Activated gamma-delta T cell treated with Interleukin-2 at 50 U/mL for 16 hours (primary cell): Measurements from ENCODE around the gene GNG12.

Experiments
- DNase-seq: peaks from one replicate; pipeline ENCODE4 v3.0.0-alpha.2; 2020

Gene GNG12

GRCh38 chr1:67812226-67812625, 21.0 kb downstream of the GNG12 start:
- no peak for DNase-seq

- no peak for DNase-seq
These were observed 21.5 kb downstream of the GNG12 start for GRCh38 chr1:67811781-67812180.

DNA sequence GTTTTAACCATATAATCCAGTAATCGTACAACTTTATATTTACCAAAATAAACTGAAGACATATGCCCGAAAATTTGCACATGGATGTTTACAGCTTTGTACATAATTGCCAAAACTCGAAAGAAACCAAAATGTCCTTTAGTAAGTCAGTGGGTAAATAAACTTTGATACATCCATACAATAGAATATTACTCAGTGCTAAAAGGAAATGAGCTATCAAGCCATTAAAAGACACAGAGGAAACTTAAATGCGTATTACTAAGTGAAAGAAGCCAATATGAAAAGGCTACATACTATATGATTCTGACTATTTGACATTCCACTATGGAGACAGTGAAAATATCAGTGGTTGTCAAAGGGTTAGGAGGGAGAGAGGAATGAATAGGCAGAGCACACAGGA, 23.4 kb downstream of the GNG12 start:
- DNase-seq, result no peak

DNA sequence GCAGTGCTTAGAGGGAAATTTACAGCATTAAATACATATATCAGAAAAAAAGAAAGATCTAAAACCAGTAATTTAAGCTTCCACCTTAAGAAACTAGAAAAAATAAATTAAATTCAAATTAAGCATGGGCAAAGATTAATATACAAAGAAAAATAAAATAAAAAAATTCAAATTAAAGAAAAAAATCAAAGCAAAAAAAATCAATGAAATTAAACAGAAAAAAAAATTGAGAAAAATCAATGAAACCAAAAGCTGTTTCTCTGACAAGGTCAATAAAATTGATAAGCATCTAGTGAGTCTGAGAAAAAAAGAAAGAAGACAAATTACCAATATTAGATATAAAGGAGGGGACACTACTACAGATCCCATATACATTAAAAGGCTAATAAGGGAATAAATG, 26.0 kb downstream of the GNG12 start:
- DNase-seq, result no peak

DNA sequence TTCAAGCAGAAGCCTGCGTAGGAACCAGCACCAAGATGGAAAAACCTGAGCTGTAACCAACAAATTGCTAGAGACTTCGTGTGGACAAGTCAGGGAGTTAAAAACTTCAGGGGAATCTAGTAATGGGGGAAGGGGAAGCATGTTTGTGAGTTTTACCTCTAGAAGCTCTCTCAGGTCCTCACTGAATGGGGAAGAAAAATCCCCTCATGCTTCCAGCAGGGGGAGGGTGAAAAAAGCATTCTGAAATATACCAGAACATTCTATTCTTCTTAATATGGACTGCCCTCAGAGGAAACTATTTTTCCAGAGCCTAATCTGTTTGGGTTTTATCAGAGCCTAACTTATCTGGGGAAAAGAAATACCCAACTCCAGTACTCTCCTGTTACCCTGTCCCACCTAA, 28.6 kb downstream of the GNG12 start:
- DNase-seq, result no peak

DNA sequence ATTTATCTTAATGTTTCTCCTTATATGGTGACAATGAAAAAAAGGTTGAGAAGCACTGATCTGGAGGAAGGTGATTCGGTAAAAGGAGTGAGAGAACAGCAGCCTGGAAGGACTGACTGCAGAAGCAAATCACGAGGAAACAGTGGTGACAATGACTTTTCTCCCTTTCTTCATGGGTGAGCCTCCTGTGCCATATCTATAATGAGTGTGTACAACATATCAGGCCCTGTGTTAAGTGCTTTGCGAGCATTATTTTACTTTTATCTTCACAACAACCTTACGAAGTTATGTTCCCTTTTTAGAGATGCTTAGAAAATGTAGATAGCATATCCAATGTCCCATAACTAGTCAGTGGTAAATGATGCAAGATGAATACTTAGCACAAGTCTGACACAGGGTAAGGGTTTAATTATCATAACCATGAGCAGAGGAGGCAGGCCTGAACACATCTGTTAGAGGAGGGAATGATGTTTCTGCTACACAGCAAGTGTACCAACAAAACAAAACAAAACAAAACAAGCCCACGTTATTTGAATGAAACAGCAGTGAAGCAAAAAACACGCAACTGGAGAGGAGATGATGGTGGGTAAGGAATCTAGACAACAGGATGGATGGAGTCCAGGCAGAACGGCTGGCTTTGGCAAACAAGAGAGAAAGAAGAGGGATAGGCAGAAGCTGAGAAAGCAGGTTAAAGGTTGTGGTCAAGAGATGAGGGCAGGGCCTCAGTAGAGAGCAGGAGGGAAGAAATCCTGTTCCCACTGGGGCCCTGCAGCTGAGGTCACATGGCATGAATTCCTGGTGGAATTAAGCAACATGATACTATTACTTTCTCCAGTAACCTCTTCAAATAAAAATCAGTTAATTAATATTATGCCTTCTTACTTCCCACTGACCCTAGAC, 29.6 kb downstream of the GNG12 start:
- DNase-seq, result no peak

DNA sequence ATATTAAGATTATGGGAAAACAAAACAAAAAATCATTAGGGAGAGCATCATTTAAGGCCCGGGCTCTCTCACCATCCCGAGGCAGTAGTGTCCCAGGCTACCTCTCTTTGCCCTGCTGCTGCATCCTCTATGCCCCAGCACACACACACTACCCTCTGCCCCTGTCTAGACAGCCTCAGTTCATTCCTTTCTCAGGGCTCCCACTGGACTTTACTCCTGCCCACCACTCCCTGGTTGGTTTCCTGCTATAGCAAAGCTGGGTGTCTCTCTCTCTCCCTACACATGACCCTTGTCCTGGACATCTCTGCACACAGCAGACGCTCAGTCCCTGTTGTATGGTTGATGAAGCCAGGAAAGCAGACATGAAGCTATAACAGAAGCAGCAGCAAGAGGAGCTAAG, 30.7 kb downstream of the GNG12 start:
- DNase-seq, result no peak

DNA sequence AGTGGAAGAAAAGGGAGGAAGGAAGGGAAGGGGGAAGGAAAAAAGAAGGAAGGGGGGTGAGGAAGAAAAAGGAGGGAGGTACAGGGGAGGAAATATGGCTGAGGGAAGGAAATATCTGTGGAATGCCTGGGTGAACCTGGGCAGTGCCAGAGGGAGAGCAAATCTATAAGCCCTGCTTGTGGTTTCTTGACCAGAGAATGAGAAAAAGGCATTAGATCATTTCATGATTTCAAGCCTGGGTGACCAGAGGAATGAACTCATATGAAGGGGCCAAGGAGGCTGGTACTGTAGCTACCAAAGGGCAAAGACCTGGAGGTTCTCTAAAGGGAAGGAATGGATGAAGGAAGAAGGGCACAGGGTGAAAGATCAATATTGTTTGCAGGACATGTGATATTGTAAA, 31.4 kb downstream of the GNG12 start:
- DNase-seq, result no peak

DNA sequence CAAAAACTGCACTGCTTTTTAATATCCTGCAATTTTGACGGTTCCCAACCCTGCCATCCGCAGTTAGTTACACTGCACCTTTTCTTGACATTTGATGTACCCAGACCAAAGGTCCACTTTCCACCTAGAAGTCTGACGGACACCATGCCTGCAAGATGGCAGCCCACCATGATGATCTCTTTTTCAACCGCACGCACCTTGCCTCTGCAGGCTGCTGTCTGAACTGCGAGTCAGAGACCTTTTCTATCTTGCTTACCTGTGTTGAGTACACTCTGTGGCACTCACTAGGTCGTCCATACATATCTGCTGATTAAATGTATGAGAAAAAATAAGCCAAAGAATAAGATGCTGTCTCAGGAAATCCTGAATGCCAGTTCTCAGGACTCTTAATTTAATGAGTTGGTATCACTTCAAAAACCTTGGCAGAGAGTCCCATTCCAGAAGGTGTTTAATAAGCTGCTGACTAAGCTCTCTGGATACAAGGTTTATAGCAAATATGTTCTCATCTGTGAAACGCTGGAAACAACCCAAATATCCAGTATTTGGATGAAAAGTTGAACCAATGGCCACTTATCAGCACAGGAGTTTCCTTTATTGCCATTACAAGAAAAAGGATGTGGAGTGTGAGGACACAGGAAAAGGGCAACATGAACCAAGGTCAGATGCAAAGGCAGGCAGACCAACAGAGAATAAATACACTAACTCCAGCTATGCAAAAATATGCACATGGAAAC, 37.9 kb downstream of the GNG12 start:
- DNase-seq, result no peak

GRCh38 chr1:67793562-67793961, 39.7 kb downstream of the GNG12 start:
- DNase-seq, result no peak

GRCh38 chr1:67792741-67793458, 40.4 kb downstream of the GNG12 start:
- no peak for DNase-seq

- DNase-seq, result no peak
These were observed 41.2 kb downstream of the GNG12 start for GRCh38 chr1:67792103-67792502.

DNA sequence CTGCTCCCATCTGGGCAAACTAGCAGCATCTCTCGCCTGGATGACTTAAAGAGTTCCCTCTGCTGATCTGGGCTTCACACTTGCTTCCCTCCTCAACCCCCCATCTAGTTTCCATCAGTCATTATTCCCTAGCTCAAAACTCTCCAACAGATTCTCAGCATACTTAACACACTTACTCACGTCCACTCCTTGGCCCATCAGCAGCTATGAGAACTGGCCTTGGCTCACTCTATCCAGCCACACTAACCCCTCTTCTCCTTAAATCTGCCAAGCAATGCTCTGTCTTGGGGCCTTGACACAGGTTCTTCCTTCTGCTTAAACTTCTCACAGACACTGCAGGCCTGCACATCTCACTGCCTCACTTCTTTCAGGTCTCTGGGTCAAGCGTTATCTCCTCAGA, 41.6 kb downstream of the GNG12 start:
- no peak for DNase-seq

DNA sequence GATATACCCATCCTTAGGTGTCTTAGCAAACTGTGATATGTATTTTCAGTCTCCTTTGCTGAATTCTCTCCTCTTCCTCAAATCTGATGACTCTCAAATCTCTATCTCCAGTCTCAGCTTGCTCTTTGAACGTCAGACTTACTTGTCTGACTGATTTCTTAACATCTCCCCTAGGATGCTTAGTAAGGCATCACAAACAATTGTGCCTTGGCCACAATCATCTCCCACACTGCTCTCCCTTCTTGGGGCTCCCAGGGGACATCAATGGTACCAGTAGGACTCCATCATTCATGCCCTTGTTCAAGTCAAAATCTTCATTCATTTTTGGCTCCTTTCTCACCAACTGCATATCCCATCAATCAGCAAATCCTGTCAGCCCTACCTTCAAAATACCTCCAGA, 42.0 kb downstream of the GNG12 start:
- DNase-seq, result no peak

DNA sequence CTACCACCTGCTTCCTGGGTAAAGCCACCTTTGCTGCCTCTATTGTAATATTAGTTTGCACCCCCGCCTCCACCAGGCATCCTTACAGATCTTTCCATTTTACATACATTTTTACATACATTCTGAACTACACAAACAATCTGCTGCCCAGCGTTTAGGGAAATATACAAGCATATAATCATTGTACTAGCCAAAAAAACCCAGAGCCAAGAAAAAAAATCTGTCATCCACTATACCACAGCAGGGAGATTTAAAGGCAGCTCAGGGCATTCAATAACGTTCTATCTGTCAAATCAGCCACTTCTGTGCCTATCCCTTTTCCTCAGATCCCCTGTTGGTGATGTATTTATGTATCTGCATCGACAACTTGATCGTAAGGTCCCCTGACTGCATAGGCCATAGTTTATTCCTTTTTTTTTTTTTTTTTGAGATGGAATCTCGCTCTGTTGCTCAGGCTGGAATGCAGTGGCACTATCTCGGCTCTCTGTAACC, 43.0 kb downstream of the GNG12 start:
- DNase-seq, result no peak

DNA sequence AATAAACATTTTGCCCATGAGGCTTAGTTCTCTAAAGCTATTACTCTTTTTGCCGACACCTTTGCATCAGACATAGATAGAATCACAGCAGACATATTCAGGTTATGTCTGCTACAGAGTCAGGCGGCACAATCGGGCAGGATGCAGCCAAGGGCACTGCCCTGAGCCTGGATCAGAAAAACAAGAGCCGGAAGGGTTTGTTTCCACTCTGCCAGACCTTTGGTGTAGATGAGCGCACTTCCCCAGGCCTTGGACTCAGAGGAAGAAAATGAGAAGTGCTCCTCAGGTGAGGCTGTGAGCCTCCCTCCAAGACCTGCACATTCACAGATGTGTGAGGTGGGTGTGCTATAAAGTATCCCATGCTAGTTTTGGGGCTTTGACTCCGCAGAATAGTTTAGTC, 43.7 kb downstream of the GNG12 start:
- no peak for DNase-seq

- no peak for DNase-seq
These were observed 44.4 kb downstream of the GNG12 start for GRCh38 chr1:67788904-67789303.

- DNase-seq, result no peak
These were observed 45.0 kb downstream of the GNG12 start for GRCh38 chr1:67788238-67788790.

- DNase-seq, result no peak
These were observed 45.5 kb downstream of the GNG12 start for GRCh38 chr1:67787746-67788145.

DNA sequence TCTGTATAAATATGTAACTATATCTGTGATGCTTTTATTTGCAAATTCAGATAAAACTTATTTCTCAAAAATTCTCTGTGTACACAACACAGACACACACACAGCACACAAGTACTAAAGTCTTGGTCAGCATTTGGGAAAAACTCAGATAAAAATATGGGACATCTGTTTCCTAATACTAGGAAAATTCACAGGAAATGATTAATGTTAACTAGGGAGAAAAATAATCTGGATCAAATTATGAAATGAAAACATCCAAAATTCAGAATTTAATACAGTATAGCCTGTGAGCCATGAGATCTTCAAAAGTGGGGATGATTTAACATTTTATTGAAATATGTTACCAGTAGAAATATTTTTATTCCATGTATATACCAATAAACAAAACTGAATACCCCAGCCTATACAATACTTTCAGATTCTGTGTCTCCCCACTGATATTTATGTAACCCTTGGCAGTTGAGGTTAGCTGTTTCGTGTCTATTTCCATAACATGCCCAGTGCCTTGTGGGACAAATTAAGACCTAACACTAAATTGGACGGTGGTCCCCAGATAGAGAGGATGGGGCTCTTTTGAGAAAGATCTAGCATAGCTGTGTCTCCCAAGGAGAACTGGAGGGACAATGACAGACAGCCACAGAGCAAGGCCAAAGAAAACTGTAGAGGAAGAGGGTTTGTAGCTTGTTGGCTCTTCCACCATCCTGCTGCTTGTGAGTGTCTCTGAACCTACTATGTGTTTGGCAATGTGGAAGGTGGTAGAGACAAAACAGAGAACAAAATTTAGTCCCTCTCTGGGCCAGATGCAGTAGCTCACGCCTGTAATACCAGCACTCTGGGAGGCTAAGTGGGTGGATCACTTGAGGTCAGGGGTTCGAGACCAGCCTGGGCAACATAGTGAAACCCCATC, 47.2 kb downstream of the GNG12 start:
- no peak for DNase-seq

DNA sequence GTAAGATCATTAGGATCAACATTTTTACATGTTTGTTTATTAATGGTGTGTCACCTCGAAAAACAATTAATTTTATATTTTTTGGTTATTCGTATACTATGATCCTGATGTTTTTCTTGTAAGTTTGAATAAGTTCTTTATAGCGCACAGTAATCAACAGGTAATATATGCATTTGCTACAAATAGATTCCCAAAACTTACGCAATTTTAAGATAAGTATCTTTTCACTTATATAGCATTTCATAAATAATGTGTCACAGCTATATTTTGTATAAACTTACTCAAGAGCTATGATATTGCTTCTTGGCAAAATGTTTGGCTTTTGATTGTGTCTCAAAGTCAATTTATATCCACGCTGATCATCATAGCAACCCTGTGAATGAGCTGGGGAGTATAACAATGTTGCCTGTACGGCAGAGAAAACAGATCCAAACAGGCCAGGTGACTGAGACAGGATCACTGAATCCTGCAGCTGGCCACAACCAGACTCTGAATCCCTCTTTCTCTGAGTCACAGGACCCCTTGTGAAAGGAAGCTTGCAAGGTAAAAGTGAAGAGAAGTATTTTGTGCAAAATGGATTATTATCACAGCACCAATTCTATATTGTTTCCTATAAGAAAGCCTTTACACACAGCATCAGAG, 48.6 kb downstream of the GNG12 start:
- DNase-seq, result no peak

GRCh38 chr1:67780637-67781036, 52.6 kb downstream of the GNG12 start:
- no peak for DNase-seq
